Nucleus accumbens (tissue), 56 donors: ENCODE data around the gene INMT.

Experiments
- DNase-seq, 56 donors: peaks; one replicate each; lab custom pipeline; 2025; lab: John Stamatoyannopoulos, UW

Gene INMT

DNA sequence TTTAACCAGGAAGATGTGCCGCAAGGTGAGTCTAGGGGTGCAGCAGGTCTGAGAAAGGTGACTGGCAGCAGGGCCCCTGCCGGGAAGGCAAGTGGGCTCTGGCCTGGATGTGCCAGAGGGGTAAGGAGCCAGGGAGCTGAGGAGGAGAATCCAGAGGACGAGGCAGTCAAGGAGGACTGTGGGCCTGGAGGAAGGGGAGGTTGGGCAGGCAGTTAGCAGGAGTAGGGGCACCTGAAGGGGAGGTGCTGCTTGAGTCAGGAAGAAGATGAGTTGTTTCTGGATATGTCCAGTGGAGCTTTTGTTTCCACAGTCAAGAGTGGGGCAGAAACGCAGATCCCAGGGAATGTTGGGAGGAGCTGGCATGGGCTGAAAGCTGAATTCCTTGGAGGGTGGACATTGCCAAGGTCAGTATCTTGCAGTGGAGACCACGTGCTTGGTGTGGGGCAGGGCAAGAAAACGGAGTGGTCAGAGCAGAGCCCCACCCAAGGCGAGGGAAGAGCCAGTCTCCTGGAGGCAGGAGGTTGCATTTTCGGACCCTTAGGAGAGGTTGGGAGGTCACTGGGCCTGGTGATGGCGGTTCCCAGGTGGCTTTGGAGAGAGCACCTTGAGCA, 53.3 kb downstream of the INMT start:
- DNase-seq: no peak

GRCh38 chr7:30805931-30806330, 54.0 kb downstream of the INMT start:
- DNase-seq: no peak
